Adipocyte (in vitro differentiated cells): ENCODE measurements around the gene GABARAPL2.

Experiments used
- DNase-seq: peaks from one replicate; pipeline ENCODE4 v3.0.0-alpha.2; 2015; ENCODE audit warnings: low read depth
- H3K27me3 ChIP-seq: replicated peaks from 2 replicates; pipeline ENCODE4 v1.7.0; 2013; ENCODE audit warnings: mild to moderate bottlenecking, low read length, moderate library complexity; ENCODE audit not compliant: control insufficient read depth, insufficient read depth
- H3K36me3 ChIP-seq: 2 replicates; pipeline ENCODE4 v1.7.0; 2013; ENCODE audit warnings: low read length, mild to moderate bottlenecking, moderate library complexity; ENCODE audit not compliant: control insufficient read depth, insufficient read depth, severe bottlenecking
- H3K4me1 ChIP-seq: 2 replicates; pipeline ENCODE4 v1.7.0; 2013; ENCODE audit warnings: mild to moderate bottlenecking, low read length, moderate library complexity; ENCODE audit not compliant: control insufficient read depth, insufficient read depth
- H3K4me3 ChIP-seq: 2 replicates; pipeline ENCODE4 v1.7.0; 2013; ENCODE audit warnings: mild to moderate bottlenecking, low read length, moderate library complexity
- H3K9ac ChIP-seq: 2 replicates; pipeline ENCODE4 v1.7.0; 2013; ENCODE audit warnings: mild to moderate bottlenecking, low read length, moderate library complexity
- H3K9me3 ChIP-seq: 2 replicates; pipeline ENCODE4 v1.7.0; 2013; ENCODE audit warnings: mild to moderate bottlenecking, low read length, moderate library complexity; ENCODE audit not compliant: control insufficient read depth

The GABARAPL2 gene

GRCh38 chr16:75593825-75594820 is 27.9 kb downstream of the GABARAPL2 start:
- Histone ChIP-seq H3K9me3 (no peaks in the 10 kb centered on the region), H3K27me3 (no peaks in the 10 kb centered on the region), H3K4me3 (no peak overlapping the region), H3K9ac (no peak overlapping the region), H3K4me1 (peaks cover 20% of the 10 kb centered on the region), H3K36me3 (peaks cover 14% of the 10 kb centered on the region)
- peak; percentile 51 for DNase-seq

GRCh38 chr16:75599452-75600277 is 33.5 kb downstream of the GABARAPL2 start:
- Histone ChIP-seq H3K4me1 (peaks cover 6% of the 10 kb centered on the region), H3K36me3 (peaks cover 45% of the 10 kb centered on the region), H3K4me3 (no peak overlapping the region), H3K27me3 (no peaks in the 10 kb centered on the region), H3K9me3 (no peaks in the 10 kb centered on the region), H3K9ac (no peak overlapping the region)
- peak; percentile 48 for DNase-seq

GRCh38 chr16:75603241-75603640 is 37.1 kb downstream of the GABARAPL2 start:
- H3K9ac ChIP-seq, result no peak overlapping the region
- no peak overlapping the region for H3K4me3 ChIP-seq
- H3K9me3 ChIP-seq, result no peaks in the 10 kb centered on the region
- H3K36me3 ChIP-seq, result peaks cover 62% of the 10 kb centered on the region
- H3K27me3 ChIP-seq, result no peaks in the 10 kb centered on the region
- DNase-seq, result no peak
- peaks cover 6% of the 10 kb centered on the region for H3K4me1 ChIP-seq

- H3K36me3 ChIP-seq, result peaks cover 79% of the 10 kb centered on the region
Observed at GRCh38 chr16:75606507-75606906, 40.3 kb downstream of the GABARAPL2 start.

GRCh38 chr16:75614066-75614897 is 48.1 kb downstream of the GABARAPL2 start:
- no peak overlapping the region for H3K4me3 ChIP-seq
- no peaks in the 10 kb centered on the region for H3K9me3 ChIP-seq
- H3K36me3 ChIP-seq, result peaks cover 64% of the 10 kb centered on the region
- H3K4me1 ChIP-seq, result peaks cover 12% of the 10 kb centered on the region
- H3K27me3 ChIP-seq, result no peaks in the 10 kb centered on the region
- no peak overlapping the region for H3K9ac ChIP-seq
- DNase-seq, result no peak

More at GRCh38 chr16:75606507-75606906, 40.3 kb downstream of the GABARAPL2 start:
- Histone ChIP-seq H3K27me3 (no peaks in the 10 kb centered on the region), H3K9me3 (no peaks in the 10 kb centered on the region), H3K4me1 (no peaks in the 10 kb centered on the region), H3K4me3 (no peak overlapping the region), H3K9ac (no peak overlapping the region)
- no peak for DNase-seq

- Histone ChIP-seq H3K9ac (no peak overlapping the region), H3K4me1 (peaks cover 13% of the 10 kb centered on the region), H3K36me3 (peaks cover 67% of the 10 kb centered on the region), H3K27me3 (no peaks in the 10 kb centered on the region), H3K4me3 (no peak overlapping the region), H3K9me3 (no peaks in the 10 kb centered on the region)
- no peak for DNase-seq
Observed at GRCh38 chr16:75615619-75616018, 49.4 kb downstream of the GABARAPL2 start.

- no peak overlapping the region for H3K4me3 ChIP-seq
- no peaks in the 10 kb centered on the region for H3K27me3 ChIP-seq
- no peak for DNase-seq
- H3K9me3 ChIP-seq, result no peaks in the 10 kb centered on the region
- peaks cover 58% of the 10 kb centered on the region for H3K36me3 ChIP-seq
- peaks cover 22% of the 10 kb centered on the region for H3K4me1 ChIP-seq
- H3K9ac ChIP-seq, result no peak overlapping the region
Observed at GRCh38 chr16:75616521-75617010, 50.4 kb downstream of the GABARAPL2 start.

- no peak overlapping the region for H3K9ac ChIP-seq
- H3K9me3 ChIP-seq, result no peaks in the 10 kb centered on the region
- no peak overlapping the region for H3K4me3 ChIP-seq
- no peaks in the 10 kb centered on the region for H3K27me3 ChIP-seq
- DNase-seq, result no peak
- H3K4me1 ChIP-seq, result peaks cover 28% of the 10 kb centered on the region
- H3K36me3 ChIP-seq, result peaks cover 54% of the 10 kb centered on the region
Observed at GRCh38 chr16:75617121-75617520, 50.9 kb downstream of the GABARAPL2 start.

- Histone ChIP-seq H3K9me3 (no peaks in the 10 kb centered on the region), H3K4me1 (peaks cover 31% of the 10 kb centered on the region), H3K9ac (no peak overlapping the region), H3K4me3 (no peak overlapping the region), H3K27me3 (no peaks in the 10 kb centered on the region), H3K36me3 (peaks cover 47% of the 10 kb centered on the region)
- DNase-seq, result no peak
Observed at GRCh38 chr16:75618780-75619179, 52.6 kb downstream of the GABARAPL2 start.

- Histone ChIP-seq H3K4me1 (peaks cover 27% of the 10 kb centered on the region), H3K36me3 (peaks cover 45% of the 10 kb centered on the region), H3K9me3 (no peaks in the 10 kb centered on the region), H3K4me3 (no peak overlapping the region), H3K9ac (peak overlapping the region; percentile 50), H3K27me3 (no peaks in the 10 kb centered on the region)
- no peak for DNase-seq
Observed at GRCh38 chr16:75620326-75621169, 54.4 kb downstream of the GABARAPL2 start.
